ENCODE results near the gene STAB2.

GRCh38 chr12:103690426-103690825 lies 103.4 kb downstream of the STAB2 start:
- no peak for TF ChIP-seq CTCF (IDR thresholded peaks at IDR 0.05; ENCODE audit: low read depth, low read length, missing input control)
- no peak for TF ChIP-seq ATF3 (IDR thresholded peaks at IDR 0.05)
- no peak for TF ChIP-seq RAD21 (IDR thresholded peaks at IDR 0.05)
- no peak for TF ChIP-seq EGR1 (IDR thresholded peaks at IDR 0.05; ENCODE audit: low read depth in 2 of 2)

Data from liver (tissue), 3 donors.